Measurements from ENCODE around the gene NAAA.

NAAA gene

DNA sequence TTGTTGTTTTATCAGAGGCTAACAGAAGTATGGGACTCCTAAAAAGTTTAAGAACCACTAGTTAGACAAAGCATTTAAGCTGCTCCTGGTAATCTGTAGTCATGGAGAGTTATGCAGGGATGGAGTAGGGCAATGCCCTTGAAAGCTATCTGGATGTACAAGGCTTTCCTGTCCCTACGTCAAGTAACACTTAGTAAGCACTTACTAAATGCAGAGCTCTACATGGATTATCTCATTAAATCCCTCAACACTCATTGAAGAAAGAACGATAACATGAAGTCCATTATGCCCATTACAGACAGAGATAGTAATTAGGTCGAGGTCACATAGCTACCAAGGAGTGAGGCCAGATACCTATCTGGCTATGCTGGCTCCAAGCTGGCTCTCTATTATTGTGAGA lies 71.7 kb downstream of the NAAA start:
- H3K4me2 ChIP-seq (ENCODE audit: insufficient read depth, low read length) = no peak overlapping the region

DNA sequence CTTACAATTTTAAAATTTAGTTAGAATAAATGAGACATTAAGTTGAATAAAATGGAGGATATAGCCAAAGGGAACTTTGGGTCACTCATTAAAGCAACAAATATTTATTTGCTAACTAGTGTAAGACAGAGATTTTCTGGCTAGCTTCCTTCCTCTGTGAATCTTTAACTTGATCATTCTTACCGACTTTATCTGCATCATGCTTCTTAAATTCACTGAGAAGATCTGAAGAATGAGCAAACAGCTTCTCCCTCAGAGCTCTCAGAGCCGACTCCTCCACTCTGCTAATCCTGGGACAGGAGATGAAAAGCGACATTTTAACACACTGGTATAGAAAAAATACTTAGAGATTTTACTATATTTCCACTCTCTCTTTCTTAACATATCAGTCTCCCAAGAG lies 73.7 kb downstream of the NAAA start:
- Histone ChIP-seq H3K36me3 (ENCODE audit: insufficient read depth, low read length) (no peaks in the 10 kb centered on the region), H3K27ac (ENCODE audit: low read length) (no peak overlapping the region), H3K4me1 (ENCODE audit: insufficient read depth, low read length) (no peaks in the 10 kb centered on the region), H3K27me3 (ENCODE audit: insufficient read depth, low read length, poor library complexity) (peaks cover 3% of the 10 kb centered on the region), H3K79me2 (ENCODE audit: insufficient read depth, low read length) (no peaks in the 10 kb centered on the region), H3K4me3 (ENCODE audit: low read depth in 1 of 2, low read length in 2 of 2) (no peak overlapping the region), H3K4me2 (ENCODE audit: insufficient read depth, low read length) (no peak overlapping the region), H2AFZ (ENCODE audit: low read depth, low read length) (no peak overlapping the region), H4K20me1 (ENCODE audit: insufficient read depth, low read length) (no peaks in the 10 kb centered on the region; the same call in 1 of the 2 replicates), H3K9me3 (ENCODE audit: insufficient read depth, low read length, severe bottlenecking) (no peaks in the 10 kb centered on the region), H3K9ac (ENCODE audit: low read depth, low read length) (no peak overlapping the region)
- no peak for DNase-seq
- TF ChIP-seq EZH2 (IDR thresholded peaks at IDR 0.05; ENCODE audit: borderline replicate concordance, low read depth, low read length, severe bottlenecking) = no peak
- TF ChIP-seq, protein P1, sequence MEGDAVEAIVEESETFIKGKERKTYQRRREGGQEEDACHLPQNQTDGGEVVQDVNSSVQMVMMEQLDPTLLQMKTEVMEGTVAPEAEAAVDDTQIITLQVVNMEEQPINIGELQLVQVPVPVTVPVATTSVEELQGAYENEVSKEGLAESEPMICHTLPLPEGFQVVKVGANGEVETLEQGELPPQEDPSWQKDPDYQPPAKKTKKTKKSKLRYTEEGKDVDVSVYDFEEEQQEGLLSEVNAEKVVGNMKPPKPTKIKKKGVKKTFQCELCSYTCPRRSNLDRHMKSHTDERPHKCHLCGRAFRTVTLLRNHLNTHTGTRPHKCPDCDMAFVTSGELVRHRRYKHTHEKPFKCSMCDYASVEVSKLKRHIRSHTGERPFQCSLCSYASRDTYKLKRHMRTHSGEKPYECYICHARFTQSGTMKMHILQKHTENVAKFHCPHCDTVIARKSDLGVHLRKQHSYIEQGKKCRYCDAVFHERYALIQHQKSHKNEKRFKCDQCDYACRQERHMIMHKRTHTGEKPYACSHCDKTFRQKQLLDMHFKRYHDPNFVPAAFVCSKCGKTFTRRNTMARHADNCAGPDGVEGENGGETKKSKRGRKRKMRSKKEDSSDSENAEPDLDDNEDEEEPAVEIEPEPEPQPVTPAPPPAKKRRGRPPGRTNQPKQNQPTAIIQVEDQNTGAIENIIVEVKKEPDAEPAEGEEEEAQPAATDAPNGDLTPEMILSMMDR (IDR thresholded peaks at IDR 0.05; ENCODE audit: borderline replicate concordance, extremely low read depth, low read length, poor library complexity, severe bottlenecking) = no peak
- ATAC-seq (ENCODE audit: insufficient read depth, low read depth) = no peak

More for the DNA sequence above, 71.7 kb downstream of the NAAA start:
- Histone ChIP-seq H3K4me3 (ENCODE audit: low read depth in 1 of 2, low read length in 2 of 2) (no peak overlapping the region), H4K20me1 (ENCODE audit: insufficient read depth, low read length) (no peaks in the 10 kb centered on the region; the same call in 1 of the 2 replicates), H3K27ac (ENCODE audit: low read length) (no peak overlapping the region), H3K9ac (ENCODE audit: low read depth, low read length) (no peak overlapping the region), H3K9me3 (ENCODE audit: insufficient read depth, low read length, severe bottlenecking) (no peaks in the 10 kb centered on the region), H2AFZ (ENCODE audit: low read depth, low read length) (no peak overlapping the region), H3K36me3 (ENCODE audit: insufficient read depth, low read length) (no peaks in the 10 kb centered on the region), H3K4me1 (ENCODE audit: insufficient read depth, low read length) (no peaks in the 10 kb centered on the region), H3K79me2 (ENCODE audit: insufficient read depth, low read length) (no peaks in the 10 kb centered on the region), H3K27me3 (ENCODE audit: insufficient read depth, low read length, poor library complexity) (peaks cover 3% of the 10 kb centered on the region)
- ATAC-seq (ENCODE audit: insufficient read depth, low read depth) (no peak), DNase-seq (no peak)
- TF ChIP-seq, protein P1 (IDR thresholded peaks at IDR 0.05; ENCODE audit: borderline replicate concordance, extremely low read depth, low read length, poor library complexity, severe bottlenecking) = no peak
